ENCODE measurements around the gene GLA.
A peak's percentile ranks its signal among the peaks of the same experiment; 100 is the strongest.

Gene GLA

DNA sequence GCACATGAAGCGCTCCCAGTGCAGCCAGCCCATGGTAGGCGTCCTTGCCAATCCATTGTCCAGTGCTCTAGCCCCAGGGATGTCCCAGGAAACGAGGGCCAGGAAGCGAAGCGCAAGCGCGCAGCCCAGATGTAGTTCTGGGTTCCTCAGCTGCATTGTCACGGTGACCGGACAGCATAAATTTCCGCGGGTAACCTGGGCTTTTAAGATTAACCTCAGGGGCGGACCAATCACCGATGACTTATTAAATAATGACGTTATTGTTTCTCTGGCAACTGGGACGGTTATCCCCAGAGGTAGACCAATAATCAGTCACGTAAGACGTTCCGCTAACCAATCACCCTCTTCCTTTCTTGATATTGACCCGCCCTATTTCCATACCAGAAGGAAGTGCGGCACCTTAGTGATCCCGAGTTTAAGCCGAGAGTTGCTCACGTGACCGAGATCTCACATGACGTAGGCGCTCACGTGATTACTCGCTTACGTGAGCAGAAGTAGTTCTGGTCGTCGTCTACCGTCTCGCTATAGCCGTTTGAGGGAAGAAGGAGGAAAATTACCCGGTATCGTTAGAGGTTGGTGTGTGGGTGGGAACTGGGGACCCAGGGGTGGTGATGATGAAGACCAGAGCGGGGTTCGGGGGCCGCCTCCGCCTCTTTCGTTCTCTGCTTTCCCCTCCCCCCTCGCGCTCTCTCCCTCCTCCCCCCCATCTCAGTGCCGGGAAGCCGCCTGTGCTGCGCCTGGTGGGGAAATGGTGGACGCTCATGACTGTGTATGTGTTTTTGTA, at the start of gene GLA, which contains the start of gene HNRNPH2:
GLA (minus strand) TSS at position 178 of the 784 bp plus-strand sequence; CDS start at position 156, 22 bp downstream.
HNRNPH2 (plus strand) TSS at position 475 of the 784 bp plus-strand sequence. CDS start 3,767 bp downstream, outside the sequence.
- DNase-seq (ENCODE audit: low read depth) = peak; percentile 74

GRCh38 chrX:101452056-101452455, 44.3 kb upstream of the GLA start:
- no peak for DNase-seq (ENCODE audit: low read depth)

DNA sequence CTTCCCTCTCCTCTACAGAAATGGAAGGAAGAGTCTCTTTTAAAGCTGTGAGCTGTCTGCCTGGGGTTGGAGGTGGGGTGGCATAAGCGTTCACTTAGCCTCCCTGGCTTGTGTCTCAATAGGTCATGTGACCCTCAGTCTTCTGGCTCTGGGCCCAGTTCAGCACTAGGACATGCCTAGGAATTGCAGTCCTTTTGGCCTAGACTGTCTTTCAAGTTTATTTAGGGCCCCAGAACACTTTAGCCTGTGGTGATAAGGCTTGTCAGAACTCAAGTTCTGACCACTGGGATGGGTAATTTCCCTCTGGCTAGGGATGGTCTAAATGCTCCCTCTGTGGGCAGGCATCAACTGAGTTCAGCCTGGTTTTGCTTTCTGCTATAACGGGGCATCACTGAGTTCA, 43.2 kb upstream of the GLA start:
- no peak for DNase-seq (ENCODE audit: low read depth)

- DNase-seq (ENCODE audit: low read depth) = no peak
Measured at GRCh38 chrX:101450085-101450484, 42.4 kb upstream of the GLA start.

DNA sequence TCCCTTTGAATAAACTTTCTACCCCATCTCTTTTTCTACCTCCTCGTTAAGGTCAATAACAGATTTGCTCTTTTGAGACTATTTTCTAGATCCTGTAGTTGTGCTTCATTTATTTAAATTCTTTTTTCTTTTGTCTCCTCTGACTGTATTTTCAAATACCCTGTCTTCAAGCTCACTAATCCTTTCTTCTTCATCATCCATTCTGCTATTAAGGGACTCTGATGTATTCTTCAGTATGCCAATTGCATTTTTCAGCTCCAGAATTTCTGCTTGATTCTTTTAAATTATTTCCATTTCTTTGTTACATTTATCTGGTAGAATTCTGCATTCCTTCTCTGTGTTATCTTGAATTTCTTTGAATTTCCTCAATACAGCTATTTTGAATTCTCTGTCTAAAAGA, 41.6 kb upstream of the GLA start:
- no peak for DNase-seq (ENCODE audit: low read depth)

GRCh38 chrX:101442085-101442484, 34.4 kb upstream of the GLA start:
- DNase-seq (ENCODE audit: low read depth) = no peak

GRCh38 chrX:101430457-101431078, 22.8 kb upstream of the GLA start:
- no peak for DNase-seq (ENCODE audit: low read depth)

DNA sequence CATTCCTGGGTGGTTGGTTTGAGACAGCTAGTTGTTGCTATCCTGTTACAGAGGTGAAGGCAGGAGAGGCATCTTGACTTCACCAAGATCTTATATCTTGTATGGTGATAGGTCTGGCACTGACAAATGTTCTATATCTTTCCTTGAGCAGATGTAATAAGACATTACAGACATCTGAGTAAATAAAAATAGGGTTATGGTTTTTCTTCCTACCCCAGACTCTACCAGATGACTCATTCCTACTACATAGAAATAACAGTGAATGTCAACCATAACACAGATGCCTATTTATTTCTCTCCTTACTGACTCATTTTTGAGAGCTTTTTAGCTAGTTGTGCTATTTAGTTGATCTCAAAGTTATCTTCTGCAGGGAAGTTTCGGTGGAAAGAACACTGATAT, 22.2 kb upstream of the GLA start:
- no peak for DNase-seq (ENCODE audit: low read depth)

GRCh38 chrX:101427954-101428353, 20.2 kb upstream of the GLA start:
- no peak for DNase-seq (ENCODE audit: low read depth)

- DNase-seq (ENCODE audit: low read depth) = no peak
Measured at GRCh38 chrX:101419489-101419888, 11.8 kb upstream of the GLA start.

GRCh38 chrX:101417981-101418841, 10.5 kb upstream of the GLA start:
- peak; percentile 22 for DNase-seq (ENCODE audit: low read depth)

GRCh38 chrX:101417190-101417589, 9.5 kb upstream of the GLA start:
- DNase-seq (ENCODE audit: low read depth) = no peak

- DNase-seq (ENCODE audit: low read depth) = no peak
Measured at GRCh38 chrX:101416691-101417090, 9.0 kb upstream of the GLA start.

DNA sequence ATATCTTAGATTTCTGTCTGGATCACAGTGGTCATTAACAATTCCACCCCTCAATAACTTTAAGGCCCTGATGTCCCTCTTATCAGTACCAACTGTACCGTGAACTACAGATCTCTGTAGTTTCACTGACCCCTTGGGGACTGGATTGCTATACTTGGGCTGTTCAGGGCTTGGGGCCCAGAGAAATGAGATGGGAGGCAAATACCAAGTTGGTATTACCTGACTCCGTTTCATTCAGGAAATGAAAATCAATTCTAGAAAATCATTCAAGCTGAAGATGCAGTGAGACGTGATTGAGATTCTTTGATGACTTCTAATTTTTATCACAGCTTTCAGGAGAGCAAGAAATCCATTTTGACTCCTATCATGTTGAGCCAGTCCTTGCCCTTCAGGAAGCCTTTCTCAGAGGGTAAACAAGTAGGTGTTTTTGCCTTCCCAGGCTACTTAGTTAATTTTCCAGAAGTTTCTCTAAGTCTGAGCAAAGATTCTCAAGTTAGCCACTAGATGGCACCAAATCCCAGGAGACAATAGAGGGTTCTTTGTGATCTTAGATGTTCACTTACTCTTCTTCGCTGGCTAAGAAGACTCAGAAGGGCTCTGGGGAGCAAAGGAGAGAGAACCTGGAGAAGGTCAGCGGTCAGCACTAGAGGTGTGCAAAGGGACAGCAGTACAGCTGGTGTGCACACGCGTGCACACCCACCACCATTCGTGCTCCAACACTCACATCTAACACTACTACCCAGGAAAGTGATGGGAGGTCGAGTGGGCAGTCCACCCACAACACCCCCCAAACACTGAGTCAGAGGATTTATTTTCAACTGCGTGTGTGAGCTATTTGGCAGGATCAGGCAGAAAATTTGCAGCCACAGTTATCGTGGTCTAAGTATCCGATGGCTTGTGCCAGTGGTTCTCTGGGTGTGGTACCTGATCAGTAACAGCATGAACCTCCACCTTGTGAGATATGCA, 7.7 kb upstream of the GLA start:
- no peak for DNase-seq (ENCODE audit: low read depth)

- DNase-seq (ENCODE audit: low read depth) = no peak
Measured at GRCh38 chrX:101411984-101412383, 4.3 kb upstream of the GLA start.

DNA sequence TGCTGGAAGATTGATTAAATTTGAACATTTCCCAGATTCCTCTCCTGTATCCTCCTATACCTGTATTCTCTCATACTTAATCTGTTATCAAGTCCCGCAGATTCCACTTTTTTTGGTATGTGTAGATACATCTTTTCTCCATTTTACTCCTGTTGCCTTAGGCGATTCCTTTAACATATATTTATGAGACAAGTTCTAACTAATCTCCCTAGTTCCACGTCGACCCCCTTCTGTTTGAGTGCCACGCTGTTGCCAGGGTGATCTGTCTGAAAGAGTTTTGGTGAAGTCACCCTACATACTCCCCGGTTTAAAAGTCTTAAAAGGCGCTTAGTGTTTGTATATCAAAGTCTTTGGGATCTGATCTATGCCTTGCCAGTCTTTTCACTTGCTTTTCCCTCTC, 2.7 kb upstream of the GLA start:
- no peak for DNase-seq (ENCODE audit: low read depth)

DNA sequence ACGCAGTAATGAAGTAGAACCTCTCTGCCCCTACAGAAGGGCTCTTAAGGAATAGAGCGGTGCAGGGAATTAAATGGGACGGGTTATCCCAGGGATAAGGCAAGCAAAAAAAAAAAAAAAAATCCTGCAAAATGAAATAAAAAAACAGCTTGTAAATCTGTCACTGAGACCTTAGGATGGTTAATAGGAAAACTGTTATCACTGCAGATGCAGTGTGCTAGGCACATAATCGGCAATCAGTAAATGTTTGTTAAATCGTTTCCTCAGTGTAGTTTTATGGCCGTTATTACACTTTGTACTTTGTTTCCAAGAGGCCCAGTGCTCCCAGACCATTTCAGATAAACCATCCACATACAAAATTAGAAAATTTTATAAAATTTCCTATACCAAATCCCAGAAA, 1.3 kb upstream of the GLA start:
- DNase-seq (ENCODE audit: low read depth) = no peak

- DNase-seq (ENCODE audit: low read depth) = no peak
Measured at GRCh38 chrX:101408532-101408841, 762 bp upstream of the GLA start.

DNA sequence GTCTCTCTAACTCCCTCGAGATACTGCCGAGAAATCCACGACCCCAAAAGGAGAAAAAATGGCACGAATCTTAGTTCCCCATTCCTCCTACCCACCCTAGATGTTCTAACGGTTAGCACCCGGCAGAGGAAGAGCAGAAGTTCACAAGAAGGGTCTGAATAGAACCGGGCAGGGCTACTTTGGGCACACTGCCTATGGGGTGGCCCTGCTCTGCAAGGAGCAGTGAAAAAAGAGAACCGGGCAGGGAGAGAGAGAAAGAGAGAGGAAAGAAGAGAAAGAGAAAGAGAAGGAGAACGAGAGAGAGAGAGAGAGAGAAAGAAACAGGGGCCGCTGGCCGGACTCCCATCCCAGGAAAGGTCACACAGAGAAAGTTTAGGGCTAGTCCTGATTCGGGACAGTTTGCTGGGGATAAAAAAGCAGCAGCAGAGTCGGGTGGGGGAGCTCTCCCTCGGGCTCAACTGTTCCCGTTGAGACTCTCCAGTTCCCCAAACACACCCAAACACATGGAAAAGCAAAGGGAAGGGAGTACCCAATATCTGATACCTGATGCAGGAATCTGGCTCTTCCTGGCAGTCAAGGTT, 468 bp downstream of the GLA start:
- DNase-seq (ENCODE audit: low read depth) = no peak

- DNase-seq (ENCODE audit: low read depth) = no peak
Measured at GRCh38 chrX:101399825-101400224, 7.9 kb downstream of the GLA start.

- DNase-seq (ENCODE audit: low read depth) = no peak
Measured at GRCh38 chrX:101398694-101399093, 9.0 kb downstream of the GLA start.
